Measurements from ENCODE around the gene PIP5K1B.

- TF ChIP-seq CTCF (IDR thresholded peaks at IDR 0.05): no peak
- TF ChIP-seq POLR2A (IDR thresholded peaks at IDR 0.05): no peak
Measured at GRCh38 chr9:68702493-68702892, 2.5 kb upstream of the PIP5K1B start.
